HG02885 (cell line): Measurements from ENCODE around the gene CCDC91.
"Not testable (repeated sequence)": the region's sequence is repeated elsewhere in the genome, so short reads cannot be mapped to it uniquely, and the experiment has no call there.

Source experiments
- ATAC-seq: cut with Tn5 transposase; IDR thresholded peaks from one replicate; pipeline ENCODE4 v1.9.1; 2021; ENCODE audit warnings: mild to moderate bottlenecking; ENCODE audit not compliant: unreplicated experiment, poor library complexity

Gene CCDC91

GRCh38 chr12:28427046-28427445, 236.8 kb downstream of the CCDC91 start:
- ATAC-seq, result no peak

DNA sequence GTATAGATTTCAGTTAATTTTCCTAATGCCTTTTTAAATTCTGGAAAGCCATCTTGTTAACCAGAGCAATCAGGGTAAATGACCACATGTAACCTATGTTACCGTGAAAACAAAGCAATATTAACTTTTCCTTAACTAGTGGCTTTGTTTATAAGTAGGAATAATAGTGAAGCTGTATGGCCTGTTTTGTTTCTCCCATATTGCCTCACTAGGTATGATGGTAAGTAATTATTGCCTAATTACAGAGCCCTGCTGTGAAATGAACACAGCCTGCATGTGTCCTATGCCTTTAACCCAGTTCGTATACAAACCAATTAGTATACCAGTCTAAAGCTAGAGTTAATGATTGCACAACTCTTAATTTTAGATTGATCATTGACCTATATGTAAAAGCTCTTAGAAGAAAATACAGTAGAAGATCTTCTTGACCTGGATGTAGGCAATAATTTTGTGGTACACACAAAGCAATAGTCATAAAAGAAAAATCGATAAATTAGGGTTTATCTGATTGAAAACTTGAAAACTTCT, 249.9 kb downstream of the CCDC91 start:
- no peak for ATAC-seq

GRCh38 chr12:28442101-28442500, 251.8 kb downstream of the CCDC91 start:
- ATAC-seq, result no peak

DNA sequence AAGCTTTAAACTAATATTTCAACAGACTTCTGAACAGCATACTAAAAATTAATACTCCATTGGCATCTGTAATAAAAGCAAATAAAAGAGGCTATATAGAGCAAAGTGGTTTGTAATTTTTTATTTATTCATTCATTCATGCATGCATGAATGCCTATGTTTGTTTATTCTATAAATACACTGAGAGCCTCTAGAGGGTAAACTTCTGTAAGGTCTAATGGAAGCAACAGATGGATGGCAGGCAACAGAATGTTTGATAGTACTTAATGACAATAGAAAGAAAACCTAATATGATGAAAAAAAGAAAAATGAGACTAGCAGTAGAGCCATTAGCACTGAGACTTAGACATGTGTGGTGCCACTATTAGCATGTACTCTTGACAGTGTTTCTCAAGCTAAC, 253.1 kb downstream of the CCDC91 start:
- no peak for ATAC-seq

DNA sequence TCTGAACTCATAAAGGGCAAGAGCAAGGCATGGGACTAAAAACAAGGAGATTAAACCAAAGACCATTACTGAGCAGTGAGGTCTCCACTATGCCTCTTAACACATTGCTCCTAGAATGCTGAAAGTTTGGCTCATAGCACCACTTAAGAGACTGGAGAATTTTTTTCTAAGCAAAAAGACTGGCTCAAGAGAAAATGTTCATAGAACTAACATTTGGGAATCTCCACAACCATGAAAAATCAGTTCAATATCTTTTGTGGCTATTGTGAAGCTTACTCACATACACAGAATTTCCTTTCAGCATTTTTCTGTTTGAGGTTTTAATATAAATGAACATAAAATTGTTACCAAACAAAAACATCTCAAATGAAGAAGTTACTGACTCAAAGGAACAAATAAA, 255.8 kb downstream of the CCDC91 start:
- ATAC-seq, result no peak

- ATAC-seq, result no peak
Observed at GRCh38 chr12:28453686-28454085, 263.4 kb downstream of the CCDC91 start.

DNA sequence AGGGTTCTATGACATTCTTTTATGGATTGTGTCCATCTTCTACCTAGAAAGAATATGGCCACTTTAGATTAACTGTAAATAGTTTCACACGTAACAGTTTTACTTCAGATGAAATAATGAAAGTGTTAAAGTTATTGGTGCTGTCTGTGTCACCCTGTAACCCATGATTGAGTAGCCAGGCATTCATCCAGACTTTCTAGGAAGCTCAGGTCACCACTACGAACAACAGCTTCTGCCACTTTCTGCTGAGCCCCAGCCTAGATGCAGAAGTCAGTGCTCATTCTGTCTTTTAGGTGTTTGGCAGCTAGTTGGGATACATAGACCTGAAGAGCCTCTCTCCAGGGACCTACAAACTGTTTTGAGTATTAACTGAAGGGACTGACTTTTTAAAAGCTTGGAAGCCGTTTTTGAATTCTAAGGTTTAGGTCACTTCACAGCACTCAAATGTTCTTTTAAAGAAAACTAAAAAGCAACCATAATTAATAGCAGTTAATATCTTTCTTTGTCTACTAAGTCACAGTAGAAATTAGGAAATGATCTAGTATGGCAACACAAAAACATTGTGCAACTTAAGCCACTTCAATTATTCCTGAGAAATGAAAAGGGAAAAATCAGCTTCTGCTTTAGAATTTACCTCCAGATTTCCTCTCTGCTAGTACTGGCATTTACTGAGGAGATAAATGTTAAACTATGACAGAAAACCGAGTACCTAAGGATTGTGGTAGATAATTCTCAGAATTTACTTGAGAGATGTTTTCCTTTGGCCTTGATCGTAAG, 266.9 kb downstream of the CCDC91 start:
- ATAC-seq, result no peak

DNA sequence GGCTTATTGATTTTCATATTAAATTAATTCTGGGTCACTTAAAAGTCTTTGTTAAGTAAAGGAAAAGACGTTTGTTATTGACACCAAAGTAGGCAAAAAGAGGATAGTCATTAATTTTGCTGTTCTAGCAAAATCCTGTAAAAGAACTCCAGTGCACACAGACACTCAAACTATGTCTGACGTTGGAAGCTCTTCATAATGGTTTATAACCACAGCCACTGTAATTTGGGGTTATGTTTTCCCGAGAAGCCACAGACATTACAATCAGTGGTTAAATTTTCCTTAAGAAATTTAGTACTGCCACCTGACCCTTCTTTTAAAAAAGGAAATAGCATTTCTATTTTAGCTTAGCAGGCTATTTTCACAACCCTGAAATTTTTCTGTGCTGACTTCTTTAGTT, 267.5 kb downstream of the CCDC91 start:
- no peak for ATAC-seq

- no peak for ATAC-seq
Observed at GRCh38 chr12:28459481-28459880, 269.2 kb downstream of the CCDC91 start.

DNA sequence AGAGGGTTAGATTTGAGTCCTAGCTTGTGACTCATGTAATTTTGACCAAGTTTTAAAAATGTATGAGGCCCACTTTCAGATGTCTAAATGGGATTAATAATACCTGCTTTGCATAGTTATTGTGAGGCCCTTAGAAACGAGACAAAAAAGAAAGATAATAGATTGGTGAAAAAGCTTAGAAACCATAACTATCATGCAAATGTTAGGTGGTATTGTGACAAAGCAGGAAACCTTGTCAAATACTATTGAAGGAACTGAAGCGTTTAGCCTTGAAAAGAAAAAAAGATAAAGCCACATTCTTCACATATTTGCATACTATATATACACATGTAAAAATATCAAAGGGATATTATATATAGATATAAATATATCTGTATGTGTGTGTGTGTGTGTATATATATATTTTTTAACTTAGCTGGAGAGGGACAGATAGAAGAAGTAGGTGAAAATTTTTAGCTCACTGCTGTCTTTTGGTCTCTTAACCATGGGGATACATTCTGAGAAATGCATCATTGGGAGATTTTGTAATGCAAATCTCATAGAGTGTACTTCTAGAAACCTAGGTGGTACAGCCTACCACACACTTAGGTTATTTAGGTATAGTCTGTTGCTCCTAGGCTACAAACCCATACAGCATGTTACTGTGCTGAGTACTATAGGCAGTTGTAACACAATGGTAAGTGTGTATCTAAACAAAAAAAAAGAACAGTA, 270.3 kb downstream of the CCDC91 start:
- peak; percentile 76 for ATAC-seq

DNA sequence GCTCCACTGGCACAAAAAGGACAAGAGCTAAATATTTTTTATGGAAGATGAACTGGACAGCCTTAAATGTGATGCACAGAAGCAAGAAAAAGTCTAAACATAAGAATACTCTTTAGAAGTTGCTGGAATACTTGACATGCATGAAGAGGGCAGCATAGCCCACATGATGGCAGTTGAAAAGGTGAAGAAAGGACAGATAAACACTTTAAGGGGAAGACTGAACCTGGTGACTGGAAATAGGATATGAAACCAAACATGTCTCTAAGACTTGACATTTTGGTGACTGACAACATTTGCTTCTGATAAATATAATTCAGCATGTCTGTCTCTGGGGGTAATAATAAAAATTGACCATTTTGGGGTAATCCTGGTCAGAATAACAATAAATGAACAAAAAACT, 273.1 kb downstream of the CCDC91 start:
- no peak for ATAC-seq

DNA sequence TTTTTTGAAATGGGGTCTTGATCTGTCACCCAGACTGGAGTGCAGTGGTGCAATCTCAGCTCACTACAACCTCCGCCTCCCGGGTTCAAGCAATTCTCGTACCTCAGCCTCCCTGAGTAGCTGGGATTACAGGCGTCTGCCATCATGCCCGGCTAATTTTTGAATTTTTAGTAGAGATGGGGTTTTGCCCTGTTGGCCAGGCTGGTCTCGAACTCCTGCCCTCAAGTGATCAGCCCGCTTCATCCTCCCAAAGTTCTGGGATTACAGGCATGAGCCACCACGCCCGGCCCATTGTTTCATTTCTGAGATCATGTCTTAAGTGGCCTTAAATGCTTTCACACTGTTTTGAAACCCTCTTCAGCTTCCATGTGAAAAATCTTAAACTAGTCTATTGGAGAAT, 281.5 kb downstream of the CCDC91 start:
- ATAC-seq, result not testable (repeated sequence)

DNA sequence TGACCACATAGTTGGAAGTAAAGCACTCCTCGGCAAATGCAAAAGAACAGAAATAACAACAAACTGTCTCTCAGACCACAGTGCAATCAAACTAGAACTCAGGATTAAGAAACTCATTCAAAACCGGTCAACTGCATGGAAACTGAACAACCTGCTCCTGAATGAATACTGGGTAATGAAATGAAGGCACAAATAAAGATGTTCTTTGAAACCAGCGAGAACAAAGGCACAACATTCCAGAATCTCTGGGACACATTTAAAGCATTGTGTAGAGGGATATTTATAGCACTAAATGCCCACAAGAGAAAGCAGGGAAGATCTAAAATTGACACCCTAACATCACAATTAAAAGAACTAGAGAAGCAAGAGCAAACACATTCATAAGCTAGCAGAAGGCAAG, 285.9 kb downstream of the CCDC91 start:
- ATAC-seq, result not testable (repeated sequence)

DNA sequence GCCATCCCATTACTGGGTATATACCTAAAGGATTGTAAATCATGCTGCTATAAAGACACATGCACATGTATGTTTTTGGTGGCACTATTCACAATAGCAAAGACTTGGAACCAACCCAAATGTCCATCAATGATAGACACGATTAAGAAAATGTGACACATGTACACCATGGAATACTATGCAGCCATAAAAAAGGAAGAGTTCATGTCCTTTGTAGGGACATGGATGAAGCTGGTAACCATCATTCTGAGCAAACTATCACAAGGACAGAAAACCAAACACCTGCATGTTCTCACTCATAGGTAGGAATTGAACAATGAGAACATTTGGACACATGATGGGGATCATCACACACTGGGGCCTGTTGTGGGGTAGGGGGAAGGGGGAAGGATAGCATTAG, 288.8 kb downstream of the CCDC91 start:
- ATAC-seq, result not testable (repeated sequence)

DNA sequence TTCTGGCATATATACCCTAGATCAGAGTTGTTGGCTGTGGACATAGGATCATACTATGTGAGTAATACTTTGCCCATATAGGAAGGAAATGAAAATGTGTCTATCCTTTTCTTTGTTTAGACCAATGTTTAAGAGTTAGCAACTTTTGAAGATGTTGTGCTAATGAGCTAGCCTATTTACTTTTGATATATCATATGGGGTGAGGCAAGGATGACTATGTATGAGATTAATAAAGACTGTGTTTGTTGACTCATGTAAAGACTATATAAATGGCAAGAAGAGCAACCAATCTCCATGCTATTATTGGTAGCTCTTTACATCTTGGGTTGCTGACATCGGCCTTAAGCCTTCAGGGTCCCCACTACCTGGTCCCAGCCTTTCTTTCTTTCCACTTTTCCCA, 289.4 kb downstream of the CCDC91 start:
- ATAC-seq, result no peak

DNA sequence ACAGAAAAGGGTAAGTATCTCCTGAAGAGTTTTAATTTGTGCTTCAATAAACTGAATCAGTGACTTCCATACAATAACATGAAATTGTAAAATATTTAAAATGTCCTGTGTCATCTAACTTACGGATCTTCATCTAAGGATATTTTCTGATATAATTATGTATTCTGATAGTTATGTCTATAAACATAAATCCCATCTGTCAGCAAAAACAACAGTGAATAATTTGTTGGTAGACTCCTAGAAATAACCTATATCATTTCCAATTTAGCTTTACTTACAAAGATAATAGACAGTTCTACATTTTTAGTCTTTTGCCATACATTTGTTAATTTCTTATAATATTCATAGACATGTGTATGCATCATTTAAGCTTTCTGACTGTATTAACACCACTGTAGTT, 293.9 kb downstream of the CCDC91 start:
- no peak for ATAC-seq

DNA sequence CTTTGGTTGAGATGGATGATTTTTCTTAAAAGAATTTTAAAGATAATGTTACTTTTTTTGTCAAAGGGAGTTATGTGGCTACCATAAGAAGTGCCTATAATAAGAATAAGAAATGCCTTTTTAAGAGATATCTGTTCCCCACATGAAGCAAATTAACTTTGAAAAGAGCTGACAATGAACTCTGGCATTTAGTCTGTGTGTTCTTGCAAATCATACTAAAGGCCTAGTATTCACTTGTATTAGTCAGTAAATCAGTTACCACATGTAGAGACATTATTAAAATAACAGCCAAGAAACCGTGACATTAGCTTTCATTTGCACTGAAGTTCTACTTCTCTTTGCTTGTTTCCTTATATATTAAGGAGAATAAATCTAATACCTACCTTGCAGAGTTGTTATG, 296.3 kb downstream of the CCDC91 start:
- no peak for ATAC-seq

GRCh38 chr12:28489246-28489645, 299.0 kb downstream of the CCDC91 start:
- ATAC-seq, result no peak

DNA sequence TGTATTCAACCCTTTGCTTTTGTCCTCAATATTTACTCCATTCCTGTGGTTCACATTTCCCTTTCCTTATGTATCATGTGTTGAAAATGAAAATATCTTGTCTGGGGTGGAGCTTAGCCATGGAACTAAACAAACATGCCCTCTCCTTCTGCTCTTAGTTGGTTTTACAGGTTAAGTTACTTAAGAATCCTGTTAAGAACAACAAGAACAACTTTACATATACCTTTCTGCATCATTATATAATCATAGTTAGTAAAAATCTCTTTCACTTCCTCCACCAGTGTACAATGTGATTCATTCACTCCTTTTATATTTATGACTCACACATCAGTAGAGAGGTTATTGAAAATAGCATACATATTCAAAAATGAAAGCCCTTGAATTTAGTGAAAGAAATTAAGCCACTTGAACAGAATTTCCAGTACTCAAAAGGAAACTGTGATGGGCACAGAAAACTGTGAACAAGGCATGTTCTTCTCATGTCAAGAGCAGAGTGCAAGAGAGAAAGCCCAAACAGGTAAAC, 307.7 kb downstream of the CCDC91 start:
- ATAC-seq, result peak; percentile 97

GRCh38 chr12:28498850-28499249, 308.6 kb downstream of the CCDC91 start:
- no peak for ATAC-seq

GRCh38 chr12:28500373-28501024, 310.2 kb downstream of the CCDC91 start:
- no peak for ATAC-seq
